GM04504 (cell line): ENCODE measurements around the gene MAN2B2.

Source experiments
- DNase-seq: peaks from one replicate; pipeline ENCODE4 v3.0.0-alpha.2; 2012; ENCODE audit warnings: low read depth

Gene MAN2B2

DNA sequence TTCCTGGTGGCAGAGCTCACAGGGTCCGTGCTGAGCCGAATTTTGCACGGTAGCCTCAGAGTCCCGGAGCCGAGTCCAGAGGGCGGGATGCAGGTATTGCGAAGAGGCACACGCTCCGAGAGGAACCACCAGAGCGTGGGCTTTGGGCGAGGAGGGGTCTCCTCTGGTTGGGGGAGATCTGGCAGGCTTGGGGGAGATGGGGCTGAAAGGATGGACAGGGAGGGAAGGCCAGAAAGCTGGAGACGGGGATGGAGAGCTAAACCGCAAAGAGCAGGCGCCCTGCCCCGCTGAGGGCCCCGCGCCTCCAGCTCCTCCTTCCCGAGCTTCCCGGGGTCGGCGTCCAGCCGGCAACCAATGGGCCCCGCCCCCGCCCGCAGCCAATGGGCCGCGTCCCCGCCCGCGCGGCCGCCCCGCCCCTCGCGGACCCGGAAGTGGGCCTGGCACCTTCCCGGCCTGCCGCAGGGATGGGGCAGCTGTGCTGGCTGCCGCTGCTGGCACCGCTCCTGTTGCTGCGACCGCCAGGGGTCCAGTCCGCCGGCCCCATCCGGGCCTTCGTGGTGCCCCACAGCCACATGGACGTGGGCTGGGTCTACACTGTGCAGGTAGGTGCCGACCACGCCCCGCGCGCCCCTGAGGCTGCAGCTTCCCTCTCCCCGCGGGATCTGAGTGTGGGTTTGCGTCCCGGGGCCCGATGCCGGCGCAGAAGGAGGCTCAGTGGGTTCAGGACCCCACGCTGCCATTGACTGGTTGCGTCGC is at the start of gene MAN2B2:
MAN2B2 (plus strand) TSS at position 443 of the 756 bp plus-strand sequence; CDS start at position 465, 22 bp downstream.
- peak; percentile 50 for DNase-seq

DNA sequence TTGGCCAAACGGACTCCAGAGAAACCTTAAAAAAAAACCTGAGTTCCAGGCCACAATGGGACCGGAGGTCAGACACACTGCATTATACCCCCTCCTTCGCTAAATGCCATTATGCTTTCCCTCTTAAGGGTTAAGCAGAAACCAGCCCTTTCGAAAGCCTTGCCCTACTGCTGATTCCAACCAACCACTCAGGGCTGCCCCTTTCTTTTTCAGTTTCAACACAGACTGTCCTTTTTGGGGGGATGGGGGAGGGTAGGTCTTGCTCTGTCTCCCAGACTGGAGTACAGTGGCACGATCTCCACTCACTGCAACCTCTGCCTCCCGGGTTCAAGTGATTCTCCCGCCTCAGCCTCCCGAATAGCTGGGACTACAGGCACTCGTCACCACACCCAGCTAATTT is 49.5 kb upstream of the MAN2B2 start:
- DNase-seq, result no peak

DNA sequence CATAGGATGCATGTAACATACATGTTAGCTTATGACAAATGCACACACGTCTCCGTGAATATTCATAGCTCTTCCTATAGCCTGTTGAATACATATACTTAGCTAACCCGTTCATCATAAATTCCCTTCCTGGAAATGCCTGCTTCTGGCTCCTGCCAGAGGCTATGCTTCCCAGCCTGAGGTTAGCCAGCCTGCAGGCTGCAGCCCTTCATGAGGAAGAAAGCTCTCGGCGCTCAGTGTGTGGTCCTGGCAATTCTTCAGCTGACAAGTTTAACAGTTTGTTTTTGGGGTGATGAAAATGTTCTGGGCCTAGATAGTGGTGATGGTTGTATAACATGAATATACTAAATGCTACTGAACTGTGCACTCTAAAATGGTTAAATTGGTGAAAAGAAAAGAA is 48.8 kb upstream of the MAN2B2 start:
- DNase-seq, result no peak

DNA sequence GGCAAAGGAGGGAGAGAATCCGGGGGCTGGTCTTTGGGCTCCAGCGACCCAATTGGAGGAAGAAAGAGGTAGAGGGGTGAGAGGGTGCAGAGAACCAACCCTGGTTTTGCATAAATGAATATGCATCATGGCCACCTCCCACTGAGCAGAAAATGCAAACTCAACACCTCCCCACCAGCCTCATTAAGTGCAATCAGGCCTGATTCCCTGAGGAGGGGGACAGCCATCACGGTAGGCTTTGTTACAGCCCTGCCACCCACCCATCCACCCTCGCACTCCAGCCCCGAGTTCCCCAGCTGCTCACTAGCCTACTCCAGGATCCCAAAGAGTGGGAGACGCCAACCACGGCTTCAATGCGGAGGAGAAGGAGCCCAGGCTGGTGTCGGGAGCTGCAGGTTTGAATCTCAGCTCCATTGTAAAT is 48.3 kb upstream of the MAN2B2 start:
- DNase-seq, result no peak

DNA sequence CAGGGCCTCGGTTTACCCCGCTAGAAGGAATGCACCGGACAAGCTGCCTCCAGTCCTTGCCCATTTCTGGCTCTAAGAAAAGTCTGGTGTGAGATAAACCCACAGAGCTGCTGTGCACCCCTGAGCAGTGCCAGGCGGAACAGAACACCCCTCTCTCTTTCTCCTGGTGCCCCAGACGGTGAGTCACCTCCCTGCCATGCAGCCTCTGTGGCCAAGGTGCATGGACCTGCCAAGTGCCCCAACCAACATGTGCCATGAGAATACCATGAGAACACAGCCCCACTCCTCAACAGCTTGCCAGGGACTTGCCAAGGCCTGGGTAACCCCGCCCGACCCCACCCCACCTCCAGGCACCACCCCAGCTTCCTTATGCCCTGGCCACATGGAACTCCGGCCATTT is 47.7 kb upstream of the MAN2B2 start:
- DNase-seq, result no peak

DNA sequence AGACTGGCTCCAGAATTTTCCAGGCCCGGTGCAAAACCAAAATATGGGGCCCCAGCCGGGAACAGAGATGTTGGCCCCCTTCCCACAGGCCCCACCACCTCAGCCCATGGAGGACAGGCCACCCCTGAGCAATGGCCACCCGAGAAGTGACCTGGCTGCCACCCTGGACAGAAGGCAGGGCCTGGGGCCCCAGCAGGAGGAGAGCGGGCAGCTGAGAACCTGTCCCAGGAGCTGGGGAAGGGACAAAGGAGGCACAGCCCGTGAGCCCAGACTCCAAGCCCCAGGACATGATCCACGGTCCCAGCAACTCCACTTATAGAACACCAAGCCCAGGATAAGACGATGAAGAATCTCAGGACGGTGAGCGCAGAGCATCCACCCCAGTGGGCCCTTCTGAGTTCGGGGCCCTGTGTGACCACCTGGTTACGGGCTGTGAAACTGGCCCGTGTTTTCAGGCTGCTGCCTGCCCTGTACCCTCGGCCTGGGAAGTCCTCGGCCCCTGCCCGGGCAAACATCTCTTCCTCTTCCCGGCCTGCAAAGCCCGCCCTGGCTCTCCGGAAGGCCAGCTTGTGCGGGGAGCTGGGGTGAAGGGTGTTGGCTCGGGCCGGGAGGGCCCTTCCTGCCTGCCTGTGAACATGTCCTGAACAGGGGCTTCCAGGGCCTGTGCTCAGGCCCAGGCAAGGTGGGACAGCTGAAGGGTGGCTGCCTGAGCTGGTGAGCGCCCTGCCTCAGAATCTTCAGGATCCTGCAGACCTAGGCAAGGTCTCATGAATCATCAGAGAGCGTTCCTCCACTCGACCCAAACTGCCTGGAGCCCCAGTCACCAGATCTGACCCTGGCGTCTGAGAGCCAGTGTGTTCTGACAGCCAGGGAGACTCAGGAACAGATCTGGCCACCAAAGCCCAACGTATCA is 47.0 kb upstream of the MAN2B2 start:
- DNase-seq, result no peak

DNA sequence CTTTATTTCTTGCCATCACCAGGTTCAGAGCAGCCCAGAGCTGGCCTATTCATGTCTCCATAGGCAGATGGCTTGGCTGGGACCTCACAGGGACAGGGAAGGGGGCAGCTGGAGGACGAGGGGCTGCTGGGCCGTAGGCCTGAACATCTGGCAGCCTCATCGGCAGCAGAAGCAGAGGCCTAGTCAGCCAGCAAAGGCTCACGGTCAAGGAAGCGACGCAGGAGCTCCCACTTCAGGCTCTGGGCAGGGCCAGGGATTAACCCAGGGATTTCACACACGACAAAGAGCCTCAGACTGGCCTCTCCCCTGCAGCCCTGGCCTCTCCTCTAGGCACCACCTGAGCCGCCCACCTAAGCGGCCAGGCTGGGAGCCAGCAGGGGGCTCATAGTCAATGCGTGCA is 46.0 kb upstream of the MAN2B2 start:
- no peak for DNase-seq

DNA sequence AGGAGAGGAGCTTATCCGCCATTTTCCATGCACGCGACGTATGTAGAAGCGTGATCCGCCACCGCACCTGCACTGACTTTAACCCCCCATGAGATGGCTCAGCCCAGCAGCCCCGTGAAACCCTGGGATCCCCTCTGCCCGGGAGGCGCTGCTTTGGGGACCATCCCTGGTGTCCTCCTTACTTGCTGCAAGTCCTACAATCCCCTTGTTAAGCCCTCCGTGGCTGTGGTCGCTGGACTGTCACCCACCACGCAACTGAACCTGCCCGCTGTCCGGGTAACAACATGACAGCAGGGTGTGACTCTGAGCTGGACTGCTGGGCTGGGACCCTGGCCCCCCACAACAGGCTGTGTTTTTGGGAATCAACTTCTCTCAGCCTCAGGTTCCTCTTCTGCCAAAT is 44.7 kb upstream of the MAN2B2 start:
- no peak for DNase-seq

DNA sequence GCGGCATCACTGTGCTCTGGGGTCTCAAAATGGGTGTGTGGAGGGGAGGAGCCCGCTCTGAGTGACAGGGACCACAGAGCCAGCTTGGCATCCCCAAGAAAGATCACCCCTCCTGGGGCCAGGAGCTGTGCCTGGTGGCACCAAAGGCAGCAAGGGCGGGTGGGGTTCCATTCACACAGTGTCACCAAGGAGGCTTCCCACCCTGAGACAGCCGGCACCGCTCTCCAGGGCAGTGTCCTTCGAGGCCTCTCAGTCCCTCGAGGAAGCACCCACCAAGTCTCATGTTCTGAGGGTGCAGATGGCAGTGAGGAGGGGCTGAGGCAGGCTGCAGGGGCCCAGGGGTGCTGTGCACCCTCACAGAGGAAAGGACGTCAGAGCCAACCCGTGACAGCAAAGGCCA is 44.0 kb upstream of the MAN2B2 start:
- no peak for DNase-seq

DNA sequence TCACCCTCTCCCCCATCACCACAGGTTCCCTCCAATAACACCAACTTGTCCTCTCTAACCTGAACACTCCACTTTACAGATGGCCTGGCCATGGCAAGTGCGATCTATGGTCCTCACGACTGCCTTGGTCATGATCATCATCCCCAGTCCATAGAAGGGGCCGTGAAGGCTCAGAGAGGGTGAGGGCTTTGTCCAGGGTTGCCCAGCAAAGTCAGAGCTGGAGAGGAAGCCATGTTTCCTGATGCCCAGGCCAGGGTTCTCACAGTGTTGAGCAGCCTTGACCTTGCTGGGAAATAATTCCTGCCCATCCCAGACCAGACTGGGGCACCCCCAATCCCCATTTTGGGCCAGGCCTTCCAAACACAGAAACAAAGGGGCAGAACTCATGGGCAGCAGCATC is 42.9 kb upstream of the MAN2B2 start:
- DNase-seq, result no peak

DNA sequence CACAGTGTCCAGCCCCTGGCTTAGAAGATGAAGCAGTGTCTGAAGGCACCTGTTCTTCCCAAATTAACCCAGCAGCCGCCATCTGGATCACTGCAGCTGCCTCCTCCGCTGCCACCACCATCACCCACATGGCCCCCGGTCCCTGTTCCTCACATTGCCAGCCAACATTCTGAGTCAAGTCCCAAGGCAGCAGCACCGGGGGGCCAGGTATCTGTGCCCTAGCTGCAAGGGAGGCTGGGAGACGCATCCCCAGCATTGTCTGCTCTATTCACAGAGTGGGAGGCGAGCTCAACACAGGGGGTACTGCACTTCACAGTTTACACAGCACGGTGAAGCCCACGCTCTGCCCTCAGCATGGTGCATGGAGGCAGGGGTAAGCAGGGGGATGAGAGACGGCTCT is 42.3 kb upstream of the MAN2B2 start:
- no peak for DNase-seq

DNA sequence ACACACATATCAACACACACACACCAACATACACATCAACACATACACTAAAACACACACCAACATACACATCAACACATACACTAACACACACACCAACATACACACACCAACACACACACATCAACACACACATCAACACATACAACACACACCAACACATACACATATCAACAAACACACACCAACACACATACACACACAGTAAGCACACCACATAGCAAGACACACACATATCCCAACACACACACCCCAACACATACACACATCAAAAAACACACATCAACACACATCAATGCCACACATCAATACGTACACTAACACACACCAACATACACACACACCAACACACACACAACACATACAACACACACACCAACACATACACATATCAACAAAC is 40.9 kb upstream of the MAN2B2 start:
- no peak for DNase-seq

DNA sequence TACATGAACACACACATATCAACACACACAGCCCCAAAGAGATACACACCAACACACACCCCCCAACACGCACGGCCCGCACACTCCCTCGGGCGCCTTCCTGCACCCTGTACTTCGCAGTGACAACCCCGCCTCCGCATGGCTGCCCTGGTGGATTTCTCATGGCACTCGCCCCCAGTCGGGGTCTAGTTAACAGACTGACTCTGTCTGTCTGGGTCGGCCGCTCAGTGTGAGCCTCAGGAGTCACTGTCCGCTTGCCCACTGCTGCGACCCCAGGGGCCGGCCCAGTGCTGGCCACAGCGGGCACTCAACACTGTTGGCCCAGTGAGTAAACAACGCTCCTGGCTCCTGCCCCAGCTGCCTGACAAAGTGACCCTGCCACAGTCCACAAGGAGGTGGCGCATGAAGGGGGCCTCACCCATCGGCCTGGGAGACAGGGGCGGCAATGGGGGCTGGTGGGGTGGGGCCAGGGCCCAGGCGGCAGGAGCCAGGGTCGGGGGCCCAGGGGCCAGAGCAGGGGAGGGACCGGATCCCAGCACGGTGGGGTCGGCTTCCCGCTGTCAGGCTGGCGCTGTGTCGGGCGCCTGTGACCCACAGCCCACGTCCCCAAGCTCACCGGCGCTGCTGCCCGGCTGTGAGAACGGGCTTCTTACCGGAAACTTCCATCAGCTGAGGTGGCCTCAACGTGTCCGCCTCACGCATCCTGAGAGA is 40.2 kb upstream of the MAN2B2 start:
- no peak for DNase-seq

DNA sequence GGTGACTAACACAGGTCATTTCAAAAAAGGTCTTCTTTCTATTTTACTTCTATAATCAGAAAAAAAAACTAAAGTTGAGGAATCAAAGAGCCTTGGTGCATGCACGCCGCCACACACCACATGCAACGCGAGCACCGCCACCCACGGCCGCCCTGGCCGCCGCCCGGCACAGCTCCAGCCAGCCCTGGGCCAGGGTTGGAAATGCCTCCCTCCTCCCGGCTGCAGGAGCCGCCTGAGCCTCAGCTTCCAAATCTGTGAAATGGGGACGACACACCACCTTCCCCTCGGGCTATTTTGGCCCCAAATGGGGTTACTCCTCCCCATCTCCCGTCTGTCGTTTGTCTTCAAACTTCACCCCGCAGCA is 39.7 kb upstream of the MAN2B2 start:
- no peak for DNase-seq

DNA sequence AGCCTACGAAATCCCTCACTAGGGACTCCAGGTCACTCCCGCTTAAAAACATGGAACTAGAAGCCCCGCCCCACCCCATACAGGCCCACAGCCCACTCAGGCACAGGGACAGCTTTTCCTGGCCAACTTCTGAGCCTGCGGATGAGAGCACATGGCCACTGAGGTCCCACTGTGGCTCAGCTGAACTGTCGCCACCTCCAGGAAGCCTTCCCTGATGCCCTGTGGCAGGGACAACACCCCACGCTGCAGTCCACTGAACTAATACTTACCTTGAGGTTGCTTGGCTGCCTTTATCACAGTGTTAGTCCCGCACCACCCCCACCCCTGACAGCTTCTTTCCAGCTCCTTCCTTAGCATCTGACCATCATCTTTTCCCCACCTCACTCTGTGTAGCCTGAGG is 39.3 kb upstream of the MAN2B2 start:
- DNase-seq, result no peak

DNA sequence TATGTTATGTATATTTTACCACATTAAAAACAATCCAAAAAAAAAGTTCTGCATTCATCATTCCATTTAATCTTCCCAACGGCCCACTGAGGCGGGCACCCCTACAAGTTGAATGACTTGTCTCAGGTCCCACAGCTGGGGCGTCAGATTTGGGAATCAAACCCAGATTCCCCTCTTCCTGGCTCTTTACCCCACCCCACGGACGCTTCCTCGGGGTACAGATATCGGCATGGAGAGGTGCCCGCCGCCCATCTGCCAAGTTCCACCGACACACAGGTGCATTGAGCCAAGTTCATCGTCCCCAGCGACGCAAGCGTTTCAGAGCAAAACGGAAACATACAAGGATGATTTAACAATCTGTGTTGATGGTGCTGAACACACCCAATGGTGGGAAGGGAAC is 36.9 kb upstream of the MAN2B2 start:
- DNase-seq, result no peak

DNA sequence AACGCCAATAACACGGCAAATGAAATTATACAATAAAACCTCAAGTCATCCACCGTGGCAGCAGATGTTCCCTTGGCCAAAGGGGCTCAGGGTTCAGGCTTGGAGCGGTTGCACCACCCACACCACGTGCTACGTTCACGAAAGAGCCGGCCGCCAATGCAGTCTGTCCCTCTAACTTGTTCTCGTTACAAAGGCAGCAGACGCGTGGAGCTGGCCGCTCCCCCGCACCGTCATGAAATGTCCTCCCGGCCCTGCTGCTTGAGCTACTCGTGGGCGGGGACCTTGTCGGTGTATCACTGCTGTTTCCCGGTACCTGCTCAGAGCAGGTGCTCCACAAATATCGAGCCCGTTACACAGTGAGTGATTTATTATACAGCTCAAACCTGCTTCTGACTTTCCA is 36.4 kb upstream of the MAN2B2 start:
- no peak for DNase-seq

DNA sequence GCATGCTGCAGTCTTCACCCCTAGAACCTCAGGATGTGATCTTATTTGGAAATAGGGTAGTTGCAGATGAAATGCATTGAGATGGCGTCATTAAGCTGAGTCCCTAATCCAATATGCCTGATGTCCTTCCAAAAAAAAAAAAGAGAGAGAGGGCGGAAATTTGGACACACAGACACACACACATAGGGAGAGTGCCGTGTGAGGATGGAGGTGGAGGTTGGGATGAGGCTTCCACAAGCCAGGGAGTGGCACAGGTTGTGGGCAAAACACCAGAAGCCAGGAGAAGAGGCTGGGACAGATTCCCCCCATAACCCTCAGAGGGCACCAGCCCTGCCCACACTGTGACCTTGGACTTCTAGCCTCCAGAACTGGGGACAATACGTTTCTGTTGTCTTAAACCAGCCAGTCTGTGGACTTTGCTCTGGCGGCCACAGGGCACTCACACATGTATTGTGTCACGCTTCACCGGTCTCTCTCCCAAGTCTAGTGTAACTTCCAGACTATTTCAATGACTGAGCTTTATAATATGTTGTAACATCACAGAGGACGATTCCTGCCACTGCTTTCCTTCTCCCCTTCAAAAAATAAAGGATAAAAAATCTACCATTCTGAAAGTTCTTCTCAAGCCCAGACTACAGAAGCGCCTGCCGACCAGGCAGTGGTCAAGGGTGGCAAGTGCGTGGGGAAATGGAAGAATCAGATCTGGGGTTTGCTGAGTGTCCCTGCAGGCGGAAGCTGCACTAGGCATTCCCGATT is 35.8 kb upstream of the MAN2B2 start:
- no peak for DNase-seq

DNA sequence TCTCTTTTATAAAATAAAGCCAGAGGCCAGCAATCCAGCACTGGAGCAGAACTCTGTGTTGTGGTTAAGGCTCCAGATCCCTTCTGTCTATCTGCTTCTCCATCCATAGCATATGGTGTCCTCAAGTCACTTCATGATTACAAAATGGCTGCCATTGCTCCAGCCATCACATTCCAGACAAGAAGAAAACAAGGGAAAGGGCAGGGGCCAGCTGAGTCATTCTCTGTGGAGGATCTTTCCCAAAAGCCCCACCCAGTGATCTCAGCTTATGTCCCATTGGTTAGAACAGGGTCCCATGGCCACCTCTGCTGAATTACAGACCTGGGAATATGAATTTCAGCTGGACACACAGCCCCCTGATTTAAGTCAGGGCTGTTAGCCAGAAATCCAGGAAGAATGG is 34.1 kb upstream of the MAN2B2 start:
- no peak for DNase-seq

DNA sequence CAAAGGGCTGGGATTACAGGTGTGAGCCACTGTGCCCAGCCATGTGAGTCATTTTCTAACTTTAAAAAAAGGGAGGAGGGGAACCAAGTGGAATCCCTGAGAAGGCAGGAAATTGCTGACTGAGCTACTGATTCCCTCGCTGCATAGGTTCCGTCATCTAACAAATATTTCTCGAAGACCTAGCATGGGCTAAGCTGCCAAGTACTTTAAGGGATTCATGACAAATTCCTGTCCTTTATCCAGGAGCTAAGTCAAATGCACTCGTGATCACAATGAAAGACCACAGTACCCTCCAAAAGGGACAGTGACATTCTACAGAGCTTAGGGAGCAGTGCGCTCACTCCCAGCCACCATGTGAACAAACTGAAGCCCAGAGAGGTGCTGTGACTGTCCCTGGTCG is 33.2 kb upstream of the MAN2B2 start:
- DNase-seq, result no peak

DNA sequence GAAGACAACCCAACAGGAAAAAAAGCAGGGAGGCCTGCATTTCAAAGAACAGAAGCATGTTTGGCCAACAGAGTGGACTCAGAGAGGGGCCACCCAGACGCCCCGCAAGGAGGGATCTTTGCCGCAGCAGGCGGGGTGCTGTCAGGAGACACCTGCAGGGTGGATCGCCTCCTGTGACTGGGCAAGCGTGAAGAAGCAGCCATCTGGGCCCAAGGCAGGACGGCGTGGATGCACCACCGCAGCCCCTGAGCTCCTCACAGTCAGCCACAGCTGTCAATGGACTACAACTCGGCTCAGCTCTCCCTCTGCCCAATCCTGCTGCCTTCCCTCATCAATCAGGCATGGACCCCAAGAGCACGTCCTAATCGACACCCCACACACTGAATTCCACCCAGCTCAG is 32.0 kb upstream of the MAN2B2 start:
- DNase-seq, result no peak

DNA sequence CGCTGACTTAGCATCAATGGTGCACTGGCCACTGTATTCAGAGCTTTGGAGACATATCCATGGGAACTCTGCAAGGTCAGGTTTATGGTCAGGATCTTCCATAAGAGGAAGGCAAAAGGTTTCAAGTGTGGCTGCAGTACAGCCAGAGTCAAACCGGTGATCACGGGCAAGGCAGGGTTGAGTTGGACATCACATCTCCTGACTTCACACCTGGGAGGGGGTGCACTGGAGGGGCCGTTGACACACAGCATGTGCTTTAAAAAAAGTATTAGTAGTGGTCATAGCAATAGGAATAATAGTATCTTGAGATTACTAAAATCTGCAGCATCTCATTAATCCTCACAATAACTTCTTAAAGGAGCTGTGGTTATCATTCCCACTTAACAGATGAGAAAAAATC is 28.9 kb upstream of the MAN2B2 start:
- DNase-seq, result no peak
